SK-N-DZ (cell line): ENCODE data around the gene VDR.
"Not testable (repeated sequence)": the region's sequence is repeated elsewhere in the genome, so short reads cannot be mapped to it uniquely, and the experiment has no call there.

Experiments used
- DNase-seq: peaks from one replicate; pipeline ENCODE4 v3.0.0-alpha.2; 2015; ENCODE audit warnings: low spot score

VDR gene

GRCh38 chr12:47816403-47817271 lies 88.2 kb downstream of the VDR start:
- DNase-seq = no peak

- not testable (repeated sequence) for DNase-seq
Measured at GRCh38 chr12:47815447-47815846, 89.3 kb downstream of the VDR start.

- DNase-seq = no peak
Measured at GRCh38 chr12:47814539-47815170, 90.1 kb downstream of the VDR start.

- DNase-seq = peak; percentile 47
Measured at GRCh38 chr12:47813511-47814196, 91.1 kb downstream of the VDR start.

- DNase-seq = no peak
Measured at GRCh38 chr12:47812797-47813510, 91.8 kb downstream of the VDR start.

- DNase-seq = no peak
Measured at GRCh38 chr12:47811581-47812484, 93.0 kb downstream of the VDR start.

- no peak for DNase-seq
Measured at GRCh38 chr12:47811072-47811396, 93.8 kb downstream of the VDR start.

- not testable (repeated sequence) for DNase-seq
Measured at GRCh38 chr12:47809518-47809917, 95.3 kb downstream of the VDR start.

GRCh38 chr12:47808574-47809365 lies 96.0 kb downstream of the VDR start:
- no peak for DNase-seq

GRCh38 chr12:47808050-47808449 lies 96.7 kb downstream of the VDR start:
- DNase-seq = no peak

GRCh38 chr12:47807338-47807737 lies 97.5 kb downstream of the VDR start:
- no peak for DNase-seq

GRCh38 chr12:47805417-47805816 lies 99.4 kb downstream of the VDR start:
- DNase-seq = no peak

GRCh38 chr12:47804171-47804570 lies 100.6 kb downstream of the VDR start:
- no peak for DNase-seq

GRCh38 chr12:47803191-47803875 lies 101.5 kb downstream of the VDR start:
- no peak for DNase-seq

- DNase-seq = peak; percentile 40
Measured at GRCh38 chr12:47802312-47802711, 102.5 kb downstream of the VDR start.

- no peak for DNase-seq
Measured at GRCh38 chr12:47801904-47802246, 102.9 kb downstream of the VDR start.

- no peak for DNase-seq
Measured at GRCh38 chr12:47801170-47801903, 103.5 kb downstream of the VDR start.

- DNase-seq = no peak
Measured at GRCh38 chr12:47800582-47800981, 104.2 kb downstream of the VDR start.
